Bronchial epithelial cell (primary cell): ENCODE measurements around the gene SMIM20. TPM values are rescaled to one million over a fixed set of nuclear protein-coding genes. Genes with fewer than 3 reads are reported as not detected.
A peak's percentile ranks its signal among the peaks of the same experiment; 100 is the strongest.

Source experiments
- DNase-seq: peaks from one replicate; pipeline ENCODE4 v3.0.0-alpha.2; 2010; ENCODE audit warnings: low read depth
- FAIRE-seq: peaks from 2 replicates; lab custom pipeline; 2011; peaks lifted over from hg19 to GRCh38; lab: Jason Lieb, UNC
- H3K27me3 ChIP-seq: 2 replicates; pipeline ENCODE4 v1.5.1; 2011; ENCODE audit warnings: low read length; ENCODE audit not compliant: control insufficient read depth, insufficient read depth
- H3K36me3 ChIP-seq: 2 replicates; pipeline ENCODE4 v1.5.1; 2011; ENCODE audit warnings: low read length; ENCODE audit not compliant: control insufficient read depth, insufficient read depth
- H3K4me3 ChIP-seq: 2 replicates; pipeline ENCODE4 v1.5.1; 2011; ENCODE audit warnings: mild to moderate bottlenecking, low read depth, low read length, control low read depth
- CTCF ChIP-seq: IDR thresholded peaks from 2 replicates; pipeline ENCODE4 v1.5.1; 2011; ENCODE audit warnings: mild to moderate bottlenecking, moderate library complexity, low read length, control low read depth, inconsistent platforms; ENCODE audit not compliant: insufficient read depth, severe bottlenecking
- total RNA-seq: library from RNA; depleted of rRNA; stranded (reverse); fragments of >200 nt; gene quantifications from 2 replicates; pipeline ENCODE4 v1.2.1, GENCODE V29; 2014

The SMIM20 gene
- total RNA-seq, 1 donor from 2014 or later, result 53.4 TPM

GRCh38 chr4:25888781-25889180, 25.2 kb upstream of the SMIM20 start:
- Histone ChIP-seq H3K27me3 (no peaks in the 10 kb centered on the region), H3K4me3 (no peak overlapping the region), H3K36me3 (no peaks in the 10 kb centered on the region)
- no peak for TF ChIP-seq CTCF
- peak; percentile 50 for DNase-seq
- FAIRE-seq, result no peak

GRCh38 chr4:25889589-25890503, 24.2 kb upstream of the SMIM20 start:
- FAIRE-seq, result no peak

GRCh38 chr4:25890571-25891485, 23.2 kb upstream of the SMIM20 start:
- no peak for DNase-seq
- FAIRE-seq, result no peak
- no peak for TF ChIP-seq CTCF
- H3K4me3 ChIP-seq, result no peak overlapping the region
- no peaks in the 10 kb centered on the region for H3K36me3 ChIP-seq
- H3K27me3 ChIP-seq, result no peaks in the 10 kb centered on the region

More at GRCh38 chr4:25889589-25890503, 24.2 kb upstream of the SMIM20 start:
- no peak overlapping the region for H3K4me3 ChIP-seq
- TF ChIP-seq CTCF, result no peak
- no peak for DNase-seq
- H3K36me3 ChIP-seq, result no peaks in the 10 kb centered on the region
- H3K27me3 ChIP-seq, result no peaks in the 10 kb centered on the region

GRCh38 chr4:25892796-25893195, 21.2 kb upstream of the SMIM20 start:
- Histone ChIP-seq H3K36me3 (no peaks in the 10 kb centered on the region), H3K27me3 (no peaks in the 10 kb centered on the region), H3K4me3 (no peak overlapping the region)
- no peak for FAIRE-seq
- TF ChIP-seq CTCF, result no peak
- DNase-seq, result no peak

GRCh38 chr4:25896776-25897539, 17.1 kb upstream of the SMIM20 start:
- H3K27me3 ChIP-seq, result no peaks in the 10 kb centered on the region
- no peak for TF ChIP-seq CTCF
- no peak overlapping the region for H3K4me3 ChIP-seq
- no peaks in the 10 kb centered on the region for H3K36me3 ChIP-seq
- DNase-seq (no peak), FAIRE-seq (peak; percentile 36)
